ENCODE data around the gene AFAP1L2.

Gene AFAP1L2, protein sequence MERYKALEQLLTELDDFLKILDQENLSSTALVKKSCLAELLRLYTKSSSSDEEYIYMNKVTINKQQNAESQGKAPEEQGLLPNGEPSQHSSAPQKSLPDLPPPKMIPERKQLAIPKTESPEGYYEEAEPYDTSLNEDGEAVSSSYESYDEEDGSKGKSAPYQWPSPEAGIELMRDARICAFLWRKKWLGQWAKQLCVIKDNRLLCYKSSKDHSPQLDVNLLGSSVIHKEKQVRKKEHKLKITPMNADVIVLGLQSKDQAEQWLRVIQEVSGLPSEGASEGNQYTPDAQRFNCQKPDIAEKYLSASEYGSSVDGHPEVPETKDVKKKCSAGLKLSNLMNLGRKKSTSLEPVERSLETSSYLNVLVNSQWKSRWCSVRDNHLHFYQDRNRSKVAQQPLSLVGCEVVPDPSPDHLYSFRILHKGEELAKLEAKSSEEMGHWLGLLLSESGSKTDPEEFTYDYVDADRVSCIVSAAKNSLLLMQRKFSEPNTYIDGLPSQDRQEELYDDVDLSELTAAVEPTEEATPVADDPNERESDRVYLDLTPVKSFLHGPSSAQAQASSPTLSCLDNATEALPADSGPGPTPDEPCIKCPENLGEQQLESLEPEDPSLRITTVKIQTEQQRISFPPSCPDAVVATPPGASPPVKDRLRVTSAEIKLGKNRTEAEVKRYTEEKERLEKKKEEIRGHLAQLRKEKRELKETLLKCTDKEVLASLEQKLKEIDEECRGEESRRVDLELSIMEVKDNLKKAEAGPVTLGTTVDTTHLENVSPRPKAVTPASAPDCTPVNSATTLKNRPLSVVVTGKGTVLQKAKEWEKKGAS

DNA sequence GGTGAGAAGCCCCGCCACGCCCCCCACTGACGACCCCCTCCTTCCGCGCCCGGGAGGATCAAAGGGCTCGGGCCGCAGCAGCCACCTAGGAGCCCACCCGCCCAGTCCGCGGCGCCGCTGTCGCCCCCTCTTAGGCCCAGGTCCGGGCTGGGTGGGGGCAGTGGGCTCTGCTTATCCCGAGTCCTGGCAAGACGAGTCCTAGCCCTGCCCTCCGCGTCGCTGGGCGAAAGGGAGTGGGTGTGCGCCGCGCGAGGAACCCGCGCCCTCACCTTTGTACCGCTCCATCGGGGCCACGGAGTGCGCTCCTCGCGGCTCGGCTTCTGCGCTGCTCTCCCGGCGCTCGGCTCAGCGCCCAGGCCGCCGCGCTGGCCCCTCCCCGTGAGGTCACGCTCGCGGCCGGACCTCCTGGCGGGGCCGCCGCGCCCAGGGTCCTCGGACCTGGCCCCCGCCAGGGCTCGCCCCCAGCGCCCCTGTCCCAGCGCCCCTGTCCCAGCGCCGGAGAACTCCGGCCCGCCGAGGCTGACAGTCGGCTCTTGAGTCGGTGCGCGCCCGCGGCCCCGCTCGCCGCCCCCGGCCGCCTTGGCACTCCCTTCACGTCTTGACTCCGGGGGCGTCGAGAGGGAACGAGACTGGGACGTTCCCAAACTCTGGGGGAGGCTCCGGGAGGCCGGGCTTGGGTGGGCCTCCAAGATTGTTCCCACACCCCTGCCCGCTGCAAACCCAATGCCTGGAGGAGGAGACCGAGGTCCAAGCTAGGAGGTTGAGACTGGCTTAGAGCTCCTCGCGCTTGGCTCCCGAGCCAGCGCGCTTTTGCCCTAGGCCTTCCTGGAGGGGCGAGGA is at the start of gene AFAP1L2:
TSS of gene AFAP1L2 (minus strand) at position 332 of the 840 bp plus-strand sequence. CDS start at position 285, 47 bp downstream.
- peak in 1 of 56 donors; percentile 35 for DNase-seq

DNA sequence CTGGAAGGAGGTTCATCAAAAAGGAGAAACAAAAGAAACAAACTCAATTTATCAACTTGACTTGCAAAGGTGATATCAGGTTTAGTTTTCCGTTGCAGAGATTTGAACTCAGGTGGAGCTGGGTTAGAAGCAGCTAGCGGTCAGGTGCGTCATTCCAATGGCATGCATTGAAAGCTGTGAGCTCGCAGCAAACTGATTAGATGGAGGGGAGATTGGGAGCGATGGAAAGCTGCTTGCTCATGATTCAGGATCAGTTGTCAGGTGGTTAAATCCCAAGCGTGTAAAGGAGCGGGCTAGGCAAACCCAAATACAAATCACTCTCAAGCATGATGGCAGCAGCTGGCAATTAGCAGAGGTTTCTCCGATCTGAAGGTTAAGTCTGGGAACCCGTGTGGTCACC is 49.3 kb upstream of the AFAP1L2 start:
- DNase-seq, result no peak

DNA sequence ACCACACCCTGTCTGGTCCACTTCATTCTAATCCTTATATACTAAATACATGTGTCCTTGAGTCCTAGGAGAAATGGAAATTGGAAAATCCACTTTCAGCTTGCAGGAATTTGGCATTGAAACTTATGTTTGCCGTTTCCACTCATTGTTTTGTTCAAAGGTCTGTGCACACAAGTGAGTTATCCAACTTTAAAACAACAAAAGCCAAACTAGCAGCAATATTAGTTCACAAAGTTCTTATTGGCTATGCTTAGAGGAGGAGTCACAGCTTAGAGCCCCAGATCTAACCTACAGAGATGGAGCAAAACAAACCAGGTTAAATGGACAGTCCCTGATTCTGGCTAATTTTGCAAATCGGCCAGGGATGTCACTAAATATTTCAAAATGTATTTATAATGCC is 44.6 kb upstream of the AFAP1L2 start:
- DNase-seq, result no peak

DNA sequence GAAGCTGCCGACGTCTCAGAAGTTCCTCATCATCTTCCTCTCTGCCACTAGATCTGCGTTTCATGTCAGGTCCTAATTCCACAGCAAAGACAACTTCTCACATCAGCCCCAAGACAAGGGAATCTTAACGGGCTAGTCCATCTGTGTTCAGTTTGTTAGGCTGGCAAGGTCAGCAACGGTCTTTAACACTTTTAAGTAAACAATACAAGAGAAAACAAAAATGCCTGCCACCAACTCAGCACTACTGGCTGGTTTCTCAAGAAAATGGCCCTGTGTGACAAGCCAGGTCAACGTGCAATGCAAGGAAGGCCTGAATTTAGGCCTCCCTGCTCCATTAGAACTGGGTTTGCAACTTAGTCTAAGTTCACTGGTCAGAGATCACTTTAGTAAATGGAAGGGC is 41.0 kb upstream of the AFAP1L2 start:
- DNase-seq, result no peak

DNA sequence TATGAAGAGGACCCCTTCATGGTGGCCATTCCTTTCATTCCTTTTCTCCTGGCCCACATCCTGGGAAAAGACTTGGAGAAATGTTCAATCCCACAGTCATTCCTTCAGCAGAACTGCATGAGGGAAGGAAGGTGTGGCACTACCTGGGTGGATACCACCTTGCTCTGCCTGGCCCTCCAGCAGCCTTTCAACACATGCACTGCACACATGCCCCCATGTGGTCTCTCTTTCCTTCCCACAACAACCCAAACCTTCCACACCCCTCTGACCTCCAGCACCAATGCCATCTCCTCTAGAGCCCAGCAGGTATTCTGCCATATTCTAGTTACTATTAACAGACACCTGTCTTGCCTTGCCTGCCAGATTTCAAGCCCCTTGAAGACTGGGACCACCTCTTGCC is 40.5 kb upstream of the AFAP1L2 start:
- DNase-seq, result no peak

DNA sequence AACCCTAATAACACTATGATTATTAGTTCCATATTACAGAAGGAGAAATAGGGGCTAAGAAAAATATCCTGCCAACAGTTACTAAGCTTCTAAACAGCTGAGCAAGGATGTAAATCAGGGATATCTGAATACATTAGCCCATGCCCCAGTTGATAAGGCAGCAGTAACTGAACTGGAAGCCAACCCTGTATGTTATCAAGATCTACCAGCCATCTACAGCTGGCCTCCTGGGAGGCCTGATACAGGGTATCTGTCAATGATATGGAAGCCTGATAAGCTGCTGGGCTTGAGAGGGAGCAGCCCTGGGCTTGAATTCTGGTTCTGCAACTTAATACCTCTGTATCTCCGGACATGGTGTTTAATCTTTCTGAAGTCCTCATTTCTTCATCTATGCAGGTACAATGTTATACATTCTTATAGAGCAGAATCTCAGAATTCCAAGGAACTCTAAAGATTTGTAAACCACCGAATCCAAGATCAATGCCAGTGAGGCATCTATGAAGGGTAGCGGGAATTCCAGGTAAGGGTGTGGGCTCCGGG is 37.9 kb upstream of the AFAP1L2 start:
- DNase-seq, result no peak

DNA sequence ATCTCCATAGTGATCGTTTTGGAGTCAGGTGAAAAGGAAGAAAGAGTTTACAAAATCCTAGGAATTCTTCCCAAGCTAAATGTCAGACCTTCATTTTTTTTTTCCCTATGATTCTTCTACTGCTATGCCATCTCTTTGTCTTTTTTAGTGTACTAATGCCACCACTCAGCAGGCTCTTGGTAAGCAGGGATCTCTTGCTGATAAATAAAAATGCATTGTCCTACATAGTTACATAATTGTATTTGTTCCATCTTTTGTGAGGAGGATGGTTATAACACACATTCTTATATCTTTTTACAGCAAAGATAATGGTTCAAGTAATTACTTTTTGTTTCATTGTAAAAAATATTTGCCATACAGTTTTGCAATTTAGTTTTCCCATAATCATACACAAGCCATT is 36.8 kb upstream of the AFAP1L2 start:
- DNase-seq, result no peak

DNA sequence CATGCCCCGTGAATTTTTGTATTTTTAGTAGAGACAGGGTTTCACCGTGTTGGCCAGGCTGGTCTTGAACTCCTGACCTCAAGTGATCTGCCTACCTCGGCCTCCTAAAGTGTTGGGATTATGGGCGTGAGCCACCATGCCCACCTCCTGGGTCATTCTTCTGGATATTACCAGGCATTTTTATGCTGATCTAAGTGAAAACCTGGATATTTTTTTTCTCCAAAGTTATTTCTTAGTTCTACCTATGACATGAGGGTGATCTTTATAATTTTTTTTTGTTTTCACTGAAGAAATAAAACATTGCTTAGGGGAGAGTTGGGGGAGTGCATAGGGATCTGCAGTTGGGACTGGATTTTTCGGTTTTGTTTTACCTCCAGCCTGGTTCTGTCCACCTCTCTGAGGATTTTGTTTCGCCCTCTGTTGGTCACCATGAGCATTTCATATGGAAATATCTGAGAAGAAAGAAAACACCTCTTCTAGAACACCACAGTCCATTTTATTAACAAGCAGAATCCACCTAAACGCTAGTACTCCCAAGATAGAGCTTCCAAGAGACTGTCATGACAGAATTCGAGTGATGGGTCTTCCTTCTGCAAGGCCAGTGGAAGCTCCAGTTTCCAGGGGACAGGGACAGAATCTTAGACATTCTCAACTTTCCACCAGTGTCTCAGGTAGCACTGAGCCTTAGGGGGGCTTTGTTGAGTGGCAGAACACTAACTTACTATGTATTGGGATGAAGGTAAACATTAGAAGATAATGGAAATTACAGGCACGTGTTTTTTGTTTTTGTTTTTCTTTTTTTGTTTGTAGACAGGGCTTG is 33.4 kb upstream of the AFAP1L2 start:
- no peak for DNase-seq

DNA sequence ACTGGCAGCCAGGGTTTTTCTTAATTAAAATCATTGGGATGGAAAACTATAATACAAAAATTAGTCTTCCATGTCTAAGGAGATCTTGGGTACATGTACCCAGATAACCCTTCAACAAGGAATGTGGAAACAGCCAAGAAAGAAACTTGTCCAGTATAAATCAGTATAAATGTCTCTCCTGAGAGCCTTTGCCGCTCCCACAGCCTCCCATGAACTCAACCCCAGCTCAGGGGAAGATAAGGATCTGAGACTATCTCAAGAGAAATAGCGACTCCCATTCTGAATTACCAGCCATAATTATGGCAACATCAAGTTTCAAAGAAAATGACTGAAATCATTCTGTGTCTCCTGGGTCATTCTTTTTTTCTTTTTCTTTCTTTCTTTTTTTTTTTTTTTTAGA is 32.6 kb upstream of the AFAP1L2 start:
- no peak for DNase-seq

DNA sequence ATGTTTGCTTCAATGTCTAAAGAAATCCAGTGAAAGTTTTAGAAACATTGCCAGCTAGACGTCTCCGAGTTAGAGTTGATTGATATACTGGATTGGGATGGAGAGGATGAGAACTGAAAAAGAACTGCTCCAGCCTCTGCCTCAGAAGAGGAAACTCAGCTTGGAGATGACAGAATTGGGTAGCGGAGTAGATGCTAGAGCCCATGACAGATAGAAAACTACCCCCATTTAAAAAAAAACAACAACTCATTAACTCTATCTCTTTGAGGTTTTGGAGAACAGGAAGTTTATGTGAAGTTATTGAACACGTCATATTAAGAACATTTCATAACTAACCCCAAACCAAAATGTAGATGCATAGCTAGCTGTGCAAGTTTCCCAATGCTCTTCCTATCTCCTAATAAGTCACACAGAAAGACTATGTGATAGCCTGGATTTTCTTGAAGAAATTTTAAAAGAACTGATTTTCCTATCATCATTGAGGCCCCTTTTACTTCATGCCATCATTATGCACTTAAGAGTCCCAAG is 28.3 kb upstream of the AFAP1L2 start:
- DNase-seq, result no peak

DNA sequence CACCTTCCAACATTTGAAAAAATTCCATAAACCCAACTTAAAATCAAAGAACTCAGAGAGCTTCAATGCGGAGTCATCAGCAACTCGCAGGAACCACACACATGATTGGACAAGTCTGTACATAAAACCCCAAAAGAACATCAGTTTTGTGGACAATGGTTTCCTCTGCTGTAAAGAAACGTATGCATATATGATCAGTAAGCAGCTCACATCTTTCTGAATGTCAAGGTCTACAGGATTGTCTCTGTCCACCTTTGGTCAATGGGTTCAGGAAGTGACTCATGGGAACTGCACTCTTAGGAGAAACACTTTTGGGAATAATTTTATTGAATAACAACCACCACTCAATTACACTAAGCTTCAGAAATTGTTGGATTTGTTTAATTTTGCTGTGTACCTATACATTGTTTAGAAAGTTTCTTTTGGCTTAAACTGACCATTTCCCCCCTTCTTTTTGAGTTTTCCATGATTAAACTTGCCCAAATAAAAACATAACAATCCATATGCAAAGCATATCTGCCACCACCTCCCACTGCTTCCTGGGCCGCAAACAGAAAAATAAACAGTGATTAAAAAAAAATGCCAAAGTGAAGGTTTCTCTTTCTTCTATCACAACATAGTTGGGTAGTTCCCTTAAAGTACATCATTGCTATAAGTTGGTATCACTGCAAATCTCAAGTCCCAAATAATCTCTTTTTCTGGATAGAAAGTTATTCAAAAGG is 27.3 kb upstream of the AFAP1L2 start:
- no peak for DNase-seq

DNA sequence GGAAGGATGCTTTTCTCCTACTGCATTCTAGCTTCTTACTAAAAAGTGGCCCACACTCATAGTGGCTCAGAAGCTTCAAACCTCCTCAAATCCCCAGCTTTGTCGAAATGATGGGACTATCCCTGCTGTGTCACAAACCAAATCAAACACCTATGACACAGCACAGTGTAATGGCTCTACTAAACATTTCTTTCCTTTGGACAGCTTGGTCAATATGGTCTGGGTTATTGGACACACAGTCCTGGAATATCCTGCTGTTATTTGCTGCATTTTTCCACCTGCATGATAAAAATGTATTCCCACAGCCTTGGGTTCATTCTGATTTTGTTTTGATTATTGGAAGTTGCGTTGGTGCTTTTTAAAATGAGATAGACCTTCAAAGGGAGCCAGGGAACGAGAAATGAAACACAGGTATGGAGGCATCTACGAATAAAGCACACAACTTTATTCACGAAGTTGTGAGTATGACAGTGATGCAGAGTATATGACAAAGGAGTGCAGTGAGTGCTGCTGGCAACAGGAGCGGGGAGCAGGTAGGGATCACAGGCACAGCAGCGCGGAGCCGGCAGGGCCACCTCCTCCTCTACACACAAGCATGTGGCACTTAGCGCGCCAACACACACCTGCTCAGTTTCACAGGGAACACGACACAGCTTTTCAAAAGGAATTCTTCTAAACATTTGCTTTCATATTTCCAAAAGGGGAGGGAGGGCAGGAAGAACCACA is 26.5 kb upstream of the AFAP1L2 start:
- DNase-seq, result no peak

DNA sequence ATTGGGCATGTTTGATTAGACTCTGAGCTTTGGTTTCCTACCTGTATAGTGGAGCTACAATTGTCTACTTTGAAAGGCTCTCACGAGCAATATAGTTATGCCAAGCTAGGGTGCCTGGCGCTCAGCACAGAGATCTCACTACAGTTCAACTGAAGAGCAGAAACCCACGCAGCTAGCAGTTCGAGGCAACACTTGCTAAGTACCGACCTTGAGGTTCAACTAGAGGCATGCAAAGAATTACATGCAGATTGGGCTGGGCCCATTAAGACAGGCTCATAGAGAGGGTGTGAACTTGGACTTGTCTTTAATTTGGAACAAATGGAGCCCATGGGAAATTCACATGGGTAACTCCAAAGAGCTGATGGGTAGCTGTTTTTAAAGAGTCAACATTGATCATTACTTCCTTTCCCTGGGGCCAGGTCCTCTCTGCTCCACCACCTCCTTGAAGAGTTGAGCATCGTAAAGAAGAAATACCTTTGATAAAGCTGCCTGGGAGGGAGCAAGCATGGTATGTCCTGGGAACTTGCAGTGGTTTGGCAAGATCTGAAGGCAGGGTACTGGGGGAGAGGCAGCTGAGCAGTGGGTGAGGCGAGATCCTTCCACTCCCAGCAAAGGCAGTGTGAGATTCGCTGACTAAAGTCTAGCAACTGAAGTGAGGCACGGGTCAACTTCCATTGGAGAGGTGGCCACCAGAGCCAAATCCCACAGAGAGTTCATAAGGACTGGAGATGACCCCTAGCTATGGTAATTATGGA is 25.5 kb upstream of the AFAP1L2 start:
- DNase-seq, result no peak

DNA sequence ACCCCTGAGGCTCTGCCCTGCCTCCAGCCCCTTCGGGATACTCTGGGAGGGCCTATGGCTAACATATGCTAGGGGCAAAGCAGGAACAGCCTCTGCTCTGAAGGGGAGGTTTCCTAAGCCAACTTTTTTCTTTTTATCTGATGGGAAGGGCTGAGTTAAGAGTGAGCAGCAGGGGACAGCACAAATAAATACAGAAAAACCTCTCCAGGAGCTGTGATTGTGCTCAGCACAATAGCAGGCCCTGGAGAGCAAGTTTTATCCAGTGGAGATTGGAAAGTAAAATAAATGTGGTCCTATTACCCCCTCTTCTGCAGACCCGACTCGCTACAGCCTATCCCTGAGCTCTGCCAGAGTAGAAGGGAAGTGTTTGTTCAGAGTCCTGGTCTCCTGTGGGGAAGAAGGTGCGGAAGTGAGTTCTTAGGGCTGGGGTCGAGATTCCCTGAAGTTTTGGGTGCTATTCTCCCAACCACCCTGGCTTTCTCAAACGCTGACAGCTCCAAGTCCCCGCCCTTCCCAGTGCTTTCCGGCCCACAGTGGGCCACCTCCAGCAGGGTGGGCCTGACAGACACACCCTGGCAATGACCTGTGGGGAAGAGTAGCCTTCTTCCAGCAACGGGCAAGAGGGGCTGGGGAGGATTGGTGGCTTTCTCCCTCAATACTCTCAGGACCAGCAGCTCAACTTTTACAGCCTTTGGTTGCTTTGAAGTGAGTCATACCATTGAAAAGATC is 23.0 kb upstream of the AFAP1L2 start:
- DNase-seq, result no peak

DNA sequence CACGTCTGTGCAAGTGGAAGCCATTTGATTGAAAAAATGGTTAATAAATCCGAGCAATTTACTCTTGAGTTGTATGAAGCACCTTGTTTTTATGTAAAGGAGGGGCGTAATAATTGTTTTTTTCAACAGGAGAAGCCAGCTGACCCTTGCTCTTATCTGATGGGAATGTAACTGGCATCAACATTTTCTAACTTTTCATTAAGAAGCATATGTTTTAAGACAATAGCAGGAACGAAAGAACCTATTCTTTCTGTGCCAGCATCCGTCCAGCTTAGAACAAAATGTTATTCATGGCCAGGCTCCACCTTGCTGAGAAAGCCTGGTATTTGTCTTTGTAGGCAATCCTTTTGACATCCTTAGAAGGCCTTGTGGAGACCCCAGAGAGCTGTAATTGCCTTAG is 22.2 kb upstream of the AFAP1L2 start:
- DNase-seq, result no peak

DNA sequence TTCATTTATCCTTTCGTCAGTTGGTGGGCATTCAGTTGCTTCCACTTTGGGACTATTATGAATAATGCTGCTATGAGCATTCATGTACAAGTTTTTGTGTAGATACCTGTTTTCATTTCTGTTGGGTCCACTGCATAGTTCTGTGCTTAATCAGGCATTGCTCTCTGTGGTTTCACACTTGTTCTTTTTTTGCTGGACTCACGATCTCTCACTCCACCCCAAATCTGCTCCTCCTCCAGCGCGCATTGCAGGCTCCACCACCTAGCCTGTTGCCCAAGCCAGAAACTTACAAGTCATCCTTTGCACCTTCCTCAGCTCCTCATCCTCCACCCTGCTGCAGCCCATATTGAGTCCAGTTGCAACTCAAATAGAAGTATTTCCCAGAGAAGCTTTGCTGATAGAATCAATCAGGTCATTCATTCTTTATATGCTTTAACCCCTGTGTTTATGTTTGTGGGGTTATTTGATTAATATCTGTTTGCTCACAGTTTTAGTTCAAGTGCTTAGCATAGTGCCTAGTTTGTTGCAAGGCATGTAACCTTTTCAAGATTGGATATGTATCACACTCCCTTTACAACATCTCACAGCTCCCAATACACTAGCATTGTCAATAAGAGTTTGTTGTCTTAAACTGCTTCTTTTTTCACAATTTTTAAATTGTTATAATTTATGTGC is 16.6 kb upstream of the AFAP1L2 start:
- DNase-seq, result no peak

DNA sequence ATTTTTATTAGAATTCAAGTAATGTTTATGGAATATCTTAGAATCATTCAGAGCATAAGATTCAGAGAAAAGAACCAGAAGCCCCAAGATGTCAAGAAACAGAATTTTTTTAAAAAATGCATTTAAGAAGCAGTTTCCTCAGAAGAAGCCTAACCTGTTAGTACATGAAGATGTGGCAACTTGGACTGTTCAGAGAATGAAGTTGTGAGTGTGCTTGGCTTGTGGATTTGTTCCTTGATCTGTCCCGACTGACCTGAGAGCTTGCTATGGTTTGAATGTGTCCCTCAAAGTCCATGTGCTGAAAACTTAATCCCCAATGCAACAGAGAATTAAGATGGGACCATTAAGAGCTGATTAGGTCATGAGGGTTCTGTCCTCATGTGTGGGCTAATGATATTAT is 13.8 kb upstream of the AFAP1L2 start:
- DNase-seq, result no peak

Data from amygdala (tissue), 56 donors.